Measurements from ENCODE around the gene LHX6. TPM values are rescaled to one million over a fixed set of nuclear protein-coding genes. Genes with fewer than 3 reads are reported as not detected.

The LHX6 gene
- total and polyA plus RNA-seq, 9 of the 15 experiments (the other 6 are each of a cell fraction or from before 2014, with no cell fraction given), result 2.8 to 16.3 (median 7.9) TPM

GRCh38 chr9:122216138-122216797 lies 12.5 kb downstream of the LHX6 start:
- ChIA-PET CTCF (ENCODE audit: low intra/inter-chr PET ratio) (no interaction called here), POLR2A (interaction anchor here (0.6 to 0.9 kb wide), 2 partner anchors 22 to 155 kb away, joined by 3 read pairs; partner anchors contain the start of gene PTGS1)
- no peak for TF ChIP-seq TRIM28 (IDR thresholded peaks at IDR 0.05)
- no peak for TF ChIP-seq TEAD1 (CRISPR knock-in tag; IDR thresholded peaks at IDR 0.05)
- TF ChIP-seq RFX1 (IDR thresholded peaks at IDR 0.05), result no peak
- no peak for TF ChIP-seq ZNF586 (CRISPR knock-in tag; conservative IDR thresholded peaks at IDR 0.05)
- TF ChIP-seq ETS1 (conservative IDR thresholded peaks at IDR 0.05; ENCODE audit: control insufficient read depth, low read depth, low read length), result no peak
- no peak for TF ChIP-seq ZNF398 (CRISPR knock-in tag; IDR thresholded peaks at IDR 0.05)
- no peak for TF ChIP-seq KAT7 (CRISPR knock-in tag; IDR thresholded peaks at IDR 0.05; ENCODE audit: borderline replicate concordance)
- TF ChIP-seq CCNT2 (IDR thresholded peaks at IDR 0.05; ENCODE audit: borderline replicate concordance, extremely low read depth, insufficient read length, low read depth, low read length), result no peak
- TF ChIP-seq CCAR2 (IDR thresholded peaks at IDR 0.05; ENCODE audit: low read depth, low read length), result no peak
- no peak for TF ChIP-seq JUND (IDR thresholded peaks at IDR 0.05; ENCODE audit: borderline replicate concordance, low read depth, low read length)
- no peak for TF ChIP-seq JUND (tag; IDR thresholded peaks at IDR 0.05; ENCODE audit: borderline replicate concordance, low read depth, low read length)
- no peak for TF ChIP-seq NR2C1 (IDR thresholded peaks at IDR 0.05)
- no peak for TF ChIP-seq NR2C1 (tag; IDR thresholded peaks at IDR 0.05)
- no TSS peak for BruUV-seq (replicated peaks)
- Histone ChIP-seq H3K4me2 (ENCODE audit: insufficient read depth, low read length) (no peak overlapping the region), H3K4me3 (no peak overlapping the region), H3K79me2 (ENCODE audit: control insufficient read depth, insufficient read depth, low read length) (peaks cover 23% of the 10 kb centered on the region), H4K20me1 (replicated peaks; ENCODE audit: control insufficient read depth, insufficient read depth, low read length) (no peaks in the 10 kb centered on the region), H3K4me1 (replicated peaks in 1 of 2; ENCODE audit: control insufficient read depth in 2 of 2, insufficient read depth in 2 of 2, low read length in 2 of 2) (peaks cover 23 to 39% of the 10 kb centered on the region in 2 experiments; a peak in 4 of 5 replicates), H3K9me3 (replicated peaks; ENCODE audit: control insufficient read depth, insufficient read depth, low read depth, low read length) (peaks cover 2% of the 10 kb centered on the region; the same call in 1 of the 2 replicates), H3K9me1 (ENCODE audit: control insufficient read depth, insufficient read depth, low read length) (no peaks in the 10 kb centered on the region), H3K27me3 (ENCODE audit: control insufficient read depth in 2 of 2, insufficient read depth in 2 of 2, low read length in 2 of 2) (no peaks in the 10 kb centered on the region), H3K27ac (ENCODE audit: extremely low read depth, low read depth, low read length) (no peak overlapping the region), H3K36me3 (ENCODE audit: control insufficient read depth, insufficient read depth, low read length) (peaks cover 10% of the 10 kb centered on the region; the same call in 1 of the 3 replicates), H3K9ac (ENCODE audit: insufficient read depth in 1 of 2, low read depth in 2 of 2, low read length in 2 of 2) (no peak overlapping the region), H2AFZ (ENCODE audit: low read depth, low read length) (no peak overlapping the region)
- FAIRE-seq (no peak), ATAC-seq (no peak), DNase-seq (ENCODE audit: extremely low read depth in 1 of 4, low spot score in 3 of 4) (no peak)
- intact Hi-C loops (cut with micrococcal nuclease) (no loop called here), in situ Hi-C loops (cut with MboI) (no loop called here)
- 67% methylated on average over 4 of the region's 4 CpGs for WGBS (ENCODE audit: insufficient coverage, low coverage, missing lambda C conversion rate)

Measured in K562 (cell line).